ENCODE measurements around the gene NTM. TPM values are rescaled to one million over a fixed set of nuclear protein-coding genes. Genes with fewer than 3 reads are reported as not detected.

Gene NTM
- total and polyA plus RNA-seq, 10 donors = 0.13 to 1.6 (median 0.67) TPM

DNA sequence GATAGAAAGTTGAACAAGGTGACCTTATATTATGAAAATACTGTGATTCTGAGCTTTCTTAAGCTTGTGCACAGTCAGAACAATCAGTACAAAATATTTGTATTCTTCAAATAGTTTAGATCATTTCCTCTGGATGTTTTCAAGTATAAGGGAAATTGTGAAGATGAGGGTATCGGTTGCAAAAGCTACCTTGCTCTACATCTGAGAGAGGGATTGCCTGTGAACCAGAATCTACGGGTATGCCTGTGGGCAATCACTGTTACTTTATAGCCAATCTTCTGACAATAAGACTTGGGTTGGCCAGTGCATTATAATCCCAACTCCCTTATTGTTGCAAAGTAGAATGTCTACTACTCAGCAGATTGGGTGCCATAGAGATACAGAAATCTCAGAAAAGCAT is 90.5 kb downstream of the NTM start:
- intact Hi-C loops (cut with DNase I; ENCODE audit: low total_unique reads) = no loop called here
- peaks cover 0 to 36% (median 9%) of the 10 kb centered on the region in 7 donors for H3K27me3 ChIP-seq (replicated peaks in 1 of 7)
- TF ChIP-seq, protein P1, sequence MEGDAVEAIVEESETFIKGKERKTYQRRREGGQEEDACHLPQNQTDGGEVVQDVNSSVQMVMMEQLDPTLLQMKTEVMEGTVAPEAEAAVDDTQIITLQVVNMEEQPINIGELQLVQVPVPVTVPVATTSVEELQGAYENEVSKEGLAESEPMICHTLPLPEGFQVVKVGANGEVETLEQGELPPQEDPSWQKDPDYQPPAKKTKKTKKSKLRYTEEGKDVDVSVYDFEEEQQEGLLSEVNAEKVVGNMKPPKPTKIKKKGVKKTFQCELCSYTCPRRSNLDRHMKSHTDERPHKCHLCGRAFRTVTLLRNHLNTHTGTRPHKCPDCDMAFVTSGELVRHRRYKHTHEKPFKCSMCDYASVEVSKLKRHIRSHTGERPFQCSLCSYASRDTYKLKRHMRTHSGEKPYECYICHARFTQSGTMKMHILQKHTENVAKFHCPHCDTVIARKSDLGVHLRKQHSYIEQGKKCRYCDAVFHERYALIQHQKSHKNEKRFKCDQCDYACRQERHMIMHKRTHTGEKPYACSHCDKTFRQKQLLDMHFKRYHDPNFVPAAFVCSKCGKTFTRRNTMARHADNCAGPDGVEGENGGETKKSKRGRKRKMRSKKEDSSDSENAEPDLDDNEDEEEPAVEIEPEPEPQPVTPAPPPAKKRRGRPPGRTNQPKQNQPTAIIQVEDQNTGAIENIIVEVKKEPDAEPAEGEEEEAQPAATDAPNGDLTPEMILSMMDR (IDR thresholded peaks at IDR 0.05 in 8 of 11, conservative IDR thresholded peaks at IDR 0.05 in 3 of 11) = no peak
- no peak for TF ChIP-seq POLR2AphosphoS5 (IDR thresholded peaks at IDR 0.05)
- TF ChIP-seq POLR2A (IDR thresholded peaks at IDR 0.05) = no peak

DNA sequence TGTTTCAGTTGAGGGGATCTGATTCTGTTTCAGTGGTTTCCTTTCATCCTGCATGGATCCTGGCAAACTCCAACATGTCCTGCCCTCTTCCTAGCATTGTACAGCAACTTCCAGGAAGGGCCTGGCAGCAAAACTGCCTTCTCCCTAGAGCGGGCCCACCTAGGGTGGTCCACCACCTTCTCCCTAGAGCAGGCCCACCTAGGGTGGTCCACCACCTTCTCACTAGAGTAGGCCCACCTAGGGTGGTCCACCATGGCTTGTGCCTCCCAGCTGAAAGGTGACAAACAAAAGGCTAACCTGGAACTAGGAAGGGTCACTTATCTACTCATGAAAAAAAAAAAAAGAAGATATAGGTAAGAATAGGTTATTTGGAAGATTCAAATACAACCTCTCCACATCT is 92.2 kb downstream of the NTM start:
- H3K36me3 ChIP-seq = no peaks in the 10 kb centered on the region
- H3K4me3 ChIP-seq = no peak overlapping the region
- intact Hi-C loops (cut with DNase I; ENCODE audit: low total_unique reads) = no loop called here
- DNase-seq = no peak
- WGBS, 5 donors = 79 to 89% (median 88%) methylated on average over 1 of the region's 1 CpG
- H3K27ac ChIP-seq = no peak overlapping the region
- H3K27me3 ChIP-seq (replicated peaks in 1 of 7) = peaks cover 0 to 42% (median 9%) of the 10 kb centered on the region in 7 donors
- TF ChIP-seq POLR2AphosphoS5 (IDR thresholded peaks at IDR 0.05) = no peak
- TF ChIP-seq, protein P1 (IDR thresholded peaks at IDR 0.05 in 8 of 11, conservative IDR thresholded peaks at IDR 0.05 in 3 of 11) = no peak
- no peak for TF ChIP-seq POLR2A (IDR thresholded peaks at IDR 0.05)
- no peaks in the 10 kb centered on the region for H3K9me3 ChIP-seq
- H3K4me1 ChIP-seq = no peaks in the 10 kb centered on the region

More for the DNA sequence above, 90.5 kb downstream of the NTM start:
- no peak for DNase-seq
- Histone ChIP-seq H3K36me3 (no peaks in the 10 kb centered on the region), H3K4me3 (no peak overlapping the region), H3K4me1 (no peaks in the 10 kb centered on the region), H3K9me3 (no peaks in the 10 kb centered on the region), H3K27ac (no peak overlapping the region)
- 46 to 96% (median 88%) methylated on average over 2 of the region's 2 CpGs for WGBS, 5 donors

DNA sequence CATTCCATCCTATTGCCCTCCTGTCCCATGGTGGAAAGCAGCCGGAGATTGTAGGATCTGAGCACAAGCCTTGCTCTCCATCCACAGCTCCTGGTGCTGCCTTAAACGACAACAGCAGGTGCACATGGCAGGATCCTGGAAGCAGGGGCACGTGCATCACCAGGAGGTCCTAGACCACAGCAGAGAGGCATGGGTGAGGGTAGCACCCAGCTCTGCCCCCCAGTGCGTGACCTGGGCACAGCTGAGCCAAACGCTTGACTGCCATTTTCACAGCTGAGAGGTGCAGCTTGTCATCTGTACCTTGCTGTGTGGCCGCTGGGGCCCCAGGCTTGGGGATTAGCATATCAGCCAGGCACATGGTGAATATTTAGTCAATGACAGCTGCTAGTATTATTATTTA is 92.7 kb downstream of the NTM start:
- Histone ChIP-seq H3K27me3 (replicated peaks in 1 of 7) (peaks cover 0 to 47% (median 9%) of the 10 kb centered on the region in 7 donors), H3K9me3 (no peaks in the 10 kb centered on the region), H3K36me3 (no peaks in the 10 kb centered on the region), H3K27ac (no peak overlapping the region), H3K4me1 (no peaks in the 10 kb centered on the region), H3K4me3 (no peak overlapping the region)
- TF ChIP-seq, protein P1 (IDR thresholded peaks at IDR 0.05 in 8 of 11, conservative IDR thresholded peaks at IDR 0.05 in 3 of 11) = no peak
- TF ChIP-seq POLR2AphosphoS5 (IDR thresholded peaks at IDR 0.05) (no peak), POLR2A (IDR thresholded peaks at IDR 0.05) (no peak)
- WGBS, 5 donors = 66 to 83% (median 83%) methylated on average over 4 to 6 of the region's 6 CpGs
- DNase-seq = peak; percentile 57
- intact Hi-C loops (cut with DNase I; ENCODE audit: low total_unique reads) = no loop called here

DNA sequence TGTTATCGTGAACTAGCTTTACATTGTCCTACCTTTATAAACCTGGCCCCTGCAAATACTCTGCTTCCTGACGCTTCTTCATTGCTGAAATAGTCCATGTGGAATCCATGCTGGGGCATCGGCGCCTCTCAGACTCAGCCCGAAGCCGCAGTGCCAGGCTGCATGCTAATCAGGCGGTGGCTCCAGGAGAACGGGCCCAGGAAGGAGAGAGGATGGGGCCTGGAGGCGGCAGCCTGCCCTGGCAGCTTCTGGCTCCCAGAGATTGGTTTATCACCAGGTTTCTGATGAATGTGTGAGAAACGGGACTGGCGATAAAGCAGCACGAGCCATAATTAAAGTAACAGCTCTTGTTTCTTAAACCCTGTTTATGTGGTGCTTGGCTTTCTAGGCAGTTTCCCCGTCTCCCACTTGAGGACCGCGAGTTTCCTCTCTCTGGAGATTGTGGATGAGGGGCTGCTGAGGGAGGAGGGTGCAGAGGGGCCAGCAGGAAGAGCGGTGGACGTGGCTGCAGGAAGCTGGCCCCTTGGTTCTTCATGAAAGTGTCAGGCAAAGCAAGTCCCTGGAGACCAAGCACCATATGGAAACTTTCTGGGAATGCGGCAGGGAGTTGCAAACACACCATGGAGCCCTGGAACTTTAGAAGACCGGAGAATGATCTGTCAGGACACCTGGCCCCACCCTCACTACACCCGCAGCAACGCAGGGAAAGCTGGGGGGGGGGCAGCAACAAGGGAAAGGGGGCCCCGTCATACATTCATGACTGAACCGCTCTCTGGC is 93.4 kb downstream of the NTM start:
- 27 to 42% (median 31%) methylated on average over 19 to 23 of the region's 23 CpGs for WGBS, 5 donors

More for the DNA sequence above, 93.4 kb downstream of the NTM start:
- no peak overlapping the region for H3K4me3 ChIP-seq
- no peaks in the 10 kb centered on the region for H3K9me3 ChIP-seq
- DNase-seq = no peak
- TF ChIP-seq POLR2AphosphoS5 (IDR thresholded peaks at IDR 0.05) = no peak
- TF ChIP-seq, protein P1 (IDR thresholded peaks at IDR 0.05 in 8 of 11, conservative IDR thresholded peaks at IDR 0.05 in 3 of 11) = no peak
- no peak for TF ChIP-seq POLR2A (IDR thresholded peaks at IDR 0.05)
- H3K4me1 ChIP-seq = no peaks in the 10 kb centered on the region
- H3K36me3 ChIP-seq = no peaks in the 10 kb centered on the region
- peaks cover 0 to 47% (median 9%) of the 10 kb centered on the region in 7 donors for H3K27me3 ChIP-seq (replicated peaks in 1 of 7)
- no peak overlapping the region for H3K27ac ChIP-seq
- intact Hi-C loops (cut with DNase I; ENCODE audit: low total_unique reads) = no loop called here

Data from spleen (tissue), 11 donors.